H1 (cell line): ENCODE measurements around the gene SLC2A3.

Experiments used
- BACH1 ChIP-seq: IDR thresholded peaks from 2 replicates; pipeline ENCODE4 v1.6.1; 2012; ENCODE audit warnings: low read length, improper control_type of control experiment
- TF ChIP-seq, protein P1 (sequence below), 3 experiments: IDR thresholded peaks; 1 replicate in 2 of 3; 2 replicates in 1 of 3; pipeline versions ENCODE4 v1.5.1 to v1.6.1; 2011; ENCODE audit warnings: low read length in 3 of 3, mild to moderate bottlenecking in 3 of 3, inconsistent platforms in 2 of 3, low read depth in 1 of 3, moderate library complexity in 1 of 3; ENCODE audit not compliant: insufficient read depth in 1 of 3; ENCODE audit errors: control extremely low read depth in 1 of 3

- no peak for TF ChIP-seq BACH1
- TF ChIP-seq, protein P1, sequence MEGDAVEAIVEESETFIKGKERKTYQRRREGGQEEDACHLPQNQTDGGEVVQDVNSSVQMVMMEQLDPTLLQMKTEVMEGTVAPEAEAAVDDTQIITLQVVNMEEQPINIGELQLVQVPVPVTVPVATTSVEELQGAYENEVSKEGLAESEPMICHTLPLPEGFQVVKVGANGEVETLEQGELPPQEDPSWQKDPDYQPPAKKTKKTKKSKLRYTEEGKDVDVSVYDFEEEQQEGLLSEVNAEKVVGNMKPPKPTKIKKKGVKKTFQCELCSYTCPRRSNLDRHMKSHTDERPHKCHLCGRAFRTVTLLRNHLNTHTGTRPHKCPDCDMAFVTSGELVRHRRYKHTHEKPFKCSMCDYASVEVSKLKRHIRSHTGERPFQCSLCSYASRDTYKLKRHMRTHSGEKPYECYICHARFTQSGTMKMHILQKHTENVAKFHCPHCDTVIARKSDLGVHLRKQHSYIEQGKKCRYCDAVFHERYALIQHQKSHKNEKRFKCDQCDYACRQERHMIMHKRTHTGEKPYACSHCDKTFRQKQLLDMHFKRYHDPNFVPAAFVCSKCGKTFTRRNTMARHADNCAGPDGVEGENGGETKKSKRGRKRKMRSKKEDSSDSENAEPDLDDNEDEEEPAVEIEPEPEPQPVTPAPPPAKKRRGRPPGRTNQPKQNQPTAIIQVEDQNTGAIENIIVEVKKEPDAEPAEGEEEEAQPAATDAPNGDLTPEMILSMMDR (IDR thresholded peaks at IDR 0.05; ENCODE audit: control extremely low read depth in 1 of 3, insufficient read depth in 1 of 3, low read depth in 1 of 3, low read length in 3 of 3): no peak
These were observed 43.6 kb downstream of the SLC2A3 start for GRCh38 chr12:7892186-7892980.
